Neural cell (in vitro differentiated cells): Measurements from ENCODE around the gene DNMBP. TPM values are rescaled to one million over a fixed set of nuclear protein-coding genes. Genes with fewer than 3 reads are reported as not detected.

Experiments used
- H2AFZ ChIP-seq: fragments of 200-600, 300-800 bp; sonication (generic), shearing (Covaris generic); 2 replicates; pipeline ENCODE4 v1.6.0; 2014; ENCODE audit warnings: low read depth, mild to moderate bottlenecking, antibody characterized with exemption, low read length, moderate library complexity
- H3F3A ChIP-seq: fragments of 200-600 bp; shearing (Covaris generic); 2 replicates; pipeline ENCODE4 v1.6.1; 2016; ENCODE audit warnings: mild to moderate bottlenecking, moderate library complexity, mixed read lengths, antibody characterized with exemption, low read length; ENCODE audit not compliant: insufficient read depth, poor library complexity, severe bottlenecking
- H3K27ac ChIP-seq: fragments of 200-600, 300-800 bp; sonication (generic), shearing (Covaris generic); 2 replicates; pipeline ENCODE4 v1.5.1; 2014; ENCODE audit warnings: mild to moderate bottlenecking, low read length, moderate library complexity
- H3K27me3 ChIP-seq: fragments of 300-800, 200-600 bp; sonication (generic), shearing (Covaris generic); 2 replicates; pipeline ENCODE4 v1.6.0; 2014; ENCODE audit warnings: mild to moderate bottlenecking, low read depth, low read length, moderate library complexity; ENCODE audit not compliant: insufficient read depth
- H3K36me3 ChIP-seq: fragments of 300-800, 200-600 bp; sonication (generic), shearing (Covaris generic); 2 replicates; pipeline ENCODE4 v1.5.1; 2014; ENCODE audit warnings: mild to moderate bottlenecking, antibody characterized with exemption, low read length, moderate library complexity; ENCODE audit not compliant: insufficient read depth
- H3K4me2 ChIP-seq: fragments of 300-800, 200-600 bp; sonication (generic), shearing (Covaris generic); 2 replicates; pipeline ENCODE4 v1.6.0; 2014; ENCODE audit warnings: mild to moderate bottlenecking, low read length
- H3K4me3 ChIP-seq: fragments of 300-800, 200-600 bp; sonication (generic), shearing (Covaris generic); 2 replicates; pipeline ENCODE4 v1.5.1; 2014; ENCODE audit warnings: mild to moderate bottlenecking, low read length, moderate library complexity
- H3K79me2 ChIP-seq: fragments of 200-600 bp; shearing (Covaris generic); replicated peaks from 2 replicates; pipeline ENCODE4 v1.6.0; 2014; ENCODE audit warnings: mild to moderate bottlenecking, low read length, moderate library complexity; ENCODE audit not compliant: insufficient read depth
- H3K9ac ChIP-seq: fragments of 300-800, 200-600 bp; sonication (generic), shearing (Covaris generic); 2 replicates; pipeline ENCODE4 v1.6.1; 2016; ENCODE audit warnings: mild to moderate bottlenecking, low read length, mixed read lengths
- H3K9me2 ChIP-seq: fragments of 200-600 bp; shearing (Covaris generic); 2 replicates; pipeline ENCODE4 v1.6.1; 2016; ENCODE audit warnings: mild to moderate bottlenecking, low read length, mixed read lengths; ENCODE audit not compliant: insufficient read depth
- H3K9me3 ChIP-seq: fragments of 200-600, 300-800 bp; sonication (generic), shearing (Covaris generic); 2 replicates; pipeline ENCODE4 v1.6.1; 2016; ENCODE audit warnings: mild to moderate bottlenecking, mixed run types, low read length, moderate library complexity, mixed read lengths
- H4K20me1 ChIP-seq: fragments of 200-600 bp; shearing (Covaris generic); 2 replicates; pipeline ENCODE4 v1.6.1; 2016; ENCODE audit warnings: mild to moderate bottlenecking, mixed run types; ENCODE audit not compliant: insufficient read depth
- EP300 ChIP-seq: fragments of 450-650 bp; conservative IDR thresholded peaks from 2 replicates; pipeline ENCODE4 v1.6.1; 2014; ENCODE audit warnings: antibody characterized with exemption, mild to moderate bottlenecking, moderate library complexity; ENCODE audit not compliant: poor library complexity, severe bottlenecking
- EZH2 ChIP-seq: fragments of 200-600, 300-800 bp; shearing (Covaris generic), sonication (generic); IDR thresholded peaks from 2 replicates; pipeline ENCODE4 v1.6.1; 2014; ENCODE audit warnings: antibody characterized with exemption, low read length, borderline replicate concordance, mild to moderate bottlenecking; ENCODE audit not compliant: insufficient read depth, poor library complexity, severe bottlenecking
- MXI1 ChIP-seq: fragments of 450-650 bp; conservative IDR thresholded peaks from 2 replicates; pipeline ENCODE4 v1.6.1; 2014; ENCODE audit warnings: antibody characterized with exemption, mild to moderate bottlenecking; ENCODE audit not compliant: poor library complexity, severe bottlenecking
- POLR2AphosphoS5 ChIP-seq: IDR thresholded peaks from 2 replicates; pipeline ENCODE4 v1.6.1; 2012
- RAD21 ChIP-seq: fragments of 450-650 bp; conservative IDR thresholded peaks from 2 replicates; pipeline ENCODE4 v1.6.1; 2014; ENCODE audit warnings: antibody characterized with exemption, mild to moderate bottlenecking, moderate library complexity
- SMC3 ChIP-seq: fragments of 450-650 bp; conservative IDR thresholded peaks from 2 replicates; pipeline ENCODE4 v1.6.1; 2014; ENCODE audit warnings: antibody characterized with exemption, mild to moderate bottlenecking, moderate library complexity; ENCODE audit not compliant: poor library complexity
- TAF1 ChIP-seq: IDR thresholded peaks from 2 replicates; pipeline ENCODE4 v1.6.1; 2012; ENCODE audit warnings: low read depth
- polyA plus RNA-seq: library from polyadenylated mRNA; depleted of rRNA; stranded (reverse); fragments of >200 nt; gene quantifications from 2 replicates; pipeline ENCODE4 v1.2.3, GENCODE V29; 2014
- TF ChIP-seq, protein P1 (sequence below): IDR thresholded peaks from 2 replicates; pipeline ENCODE4 v1.6.1; 2012; ENCODE audit warnings: borderline replicate concordance
- TF ChIP-seq, protein P2 (sequence below): fragments of 450-650 bp; IDR thresholded peaks from 2 replicates; pipeline ENCODE4 v1.5.1; 2014; ENCODE audit warnings: antibody characterized with exemption, mild to moderate bottlenecking, moderate library complexity; ENCODE audit not compliant: poor library complexity, severe bottlenecking

The DNMBP gene
- polyA plus RNA-seq, 1 donor from 2014 or later, result 2.3 TPM

DNA sequence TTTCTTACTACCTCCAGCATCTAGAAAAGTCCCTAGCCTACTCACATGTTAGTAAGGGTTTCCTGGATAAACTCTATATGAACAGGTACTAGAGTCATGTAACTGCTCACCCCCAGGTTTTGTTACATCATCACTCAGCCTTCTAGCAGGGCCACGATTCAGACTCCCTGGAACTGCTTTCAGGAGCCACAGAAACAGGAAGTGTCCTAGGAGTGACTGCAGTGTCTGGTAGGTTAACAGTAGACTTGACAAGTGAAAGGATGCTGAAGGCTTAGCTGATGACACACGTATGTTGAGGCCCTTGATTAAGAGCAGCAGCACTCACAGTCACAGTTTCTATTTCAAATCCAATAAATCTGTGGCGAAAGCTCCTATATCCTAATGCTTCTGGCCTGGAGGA, 101.2 kb downstream of the DNMBP start:
- Histone ChIP-seq H3K36me3 (no peaks in the 10 kb centered on the region), H3K79me2 (peaks cover 21% of the 10 kb centered on the region), H3K9ac (no peak overlapping the region), H3K9me2 (no peaks in the 10 kb centered on the region), H4K20me1 (no peaks in the 10 kb centered on the region), H3K9me3 (no peaks in the 10 kb centered on the region), H3K4me3 (no peak overlapping the region), H2AFZ (no peak overlapping the region), H3K4me2 (no peak overlapping the region), H3K27ac (no peak overlapping the region), H3K27me3 (no peaks in the 10 kb centered on the region), H3F3A (no peaks in the 10 kb centered on the region)
- TF ChIP-seq SMC3 (no peak), TAF1 (no peak), EP300 (no peak), MXI1 (no peak), RAD21 (no peak), EZH2 (no peak), POLR2AphosphoS5 (no peak)
- TF ChIP-seq, protein P1, sequence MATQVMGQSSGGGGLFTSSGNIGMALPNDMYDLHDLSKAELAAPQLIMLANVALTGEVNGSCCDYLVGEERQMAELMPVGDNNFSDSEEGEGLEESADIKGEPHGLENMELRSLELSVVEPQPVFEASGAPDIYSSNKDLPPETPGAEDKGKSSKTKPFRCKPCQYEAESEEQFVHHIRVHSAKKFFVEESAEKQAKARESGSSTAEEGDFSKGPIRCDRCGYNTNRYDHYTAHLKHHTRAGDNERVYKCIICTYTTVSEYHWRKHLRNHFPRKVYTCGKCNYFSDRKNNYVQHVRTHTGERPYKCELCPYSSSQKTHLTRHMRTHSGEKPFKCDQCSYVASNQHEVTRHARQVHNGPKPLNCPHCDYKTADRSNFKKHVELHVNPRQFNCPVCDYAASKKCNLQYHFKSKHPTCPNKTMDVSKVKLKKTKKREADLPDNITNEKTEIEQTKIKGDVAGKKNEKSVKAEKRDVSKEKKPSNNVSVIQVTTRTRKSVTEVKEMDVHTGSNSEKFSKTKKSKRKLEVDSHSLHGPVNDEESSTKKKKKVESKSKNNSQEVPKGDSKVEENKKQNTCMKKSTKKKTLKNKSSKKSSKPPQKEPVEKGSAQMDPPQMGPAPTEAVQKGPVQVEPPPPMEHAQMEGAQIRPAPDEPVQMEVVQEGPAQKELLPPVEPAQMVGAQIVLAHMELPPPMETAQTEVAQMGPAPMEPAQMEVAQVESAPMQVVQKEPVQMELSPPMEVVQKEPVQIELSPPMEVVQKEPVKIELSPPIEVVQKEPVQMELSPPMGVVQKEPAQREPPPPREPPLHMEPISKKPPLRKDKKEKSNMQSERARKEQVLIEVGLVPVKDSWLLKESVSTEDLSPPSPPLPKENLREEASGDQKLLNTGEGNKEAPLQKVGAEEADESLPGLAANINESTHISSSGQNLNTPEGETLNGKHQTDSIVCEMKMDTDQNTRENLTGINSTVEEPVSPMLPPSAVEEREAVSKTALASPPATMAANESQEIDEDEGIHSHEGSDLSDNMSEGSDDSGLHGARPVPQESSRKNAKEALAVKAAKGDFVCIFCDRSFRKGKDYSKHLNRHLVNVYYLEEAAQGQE, result no peak
- TF ChIP-seq, protein P2, sequence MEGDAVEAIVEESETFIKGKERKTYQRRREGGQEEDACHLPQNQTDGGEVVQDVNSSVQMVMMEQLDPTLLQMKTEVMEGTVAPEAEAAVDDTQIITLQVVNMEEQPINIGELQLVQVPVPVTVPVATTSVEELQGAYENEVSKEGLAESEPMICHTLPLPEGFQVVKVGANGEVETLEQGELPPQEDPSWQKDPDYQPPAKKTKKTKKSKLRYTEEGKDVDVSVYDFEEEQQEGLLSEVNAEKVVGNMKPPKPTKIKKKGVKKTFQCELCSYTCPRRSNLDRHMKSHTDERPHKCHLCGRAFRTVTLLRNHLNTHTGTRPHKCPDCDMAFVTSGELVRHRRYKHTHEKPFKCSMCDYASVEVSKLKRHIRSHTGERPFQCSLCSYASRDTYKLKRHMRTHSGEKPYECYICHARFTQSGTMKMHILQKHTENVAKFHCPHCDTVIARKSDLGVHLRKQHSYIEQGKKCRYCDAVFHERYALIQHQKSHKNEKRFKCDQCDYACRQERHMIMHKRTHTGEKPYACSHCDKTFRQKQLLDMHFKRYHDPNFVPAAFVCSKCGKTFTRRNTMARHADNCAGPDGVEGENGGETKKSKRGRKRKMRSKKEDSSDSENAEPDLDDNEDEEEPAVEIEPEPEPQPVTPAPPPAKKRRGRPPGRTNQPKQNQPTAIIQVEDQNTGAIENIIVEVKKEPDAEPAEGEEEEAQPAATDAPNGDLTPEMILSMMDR, result no peak

DNA sequence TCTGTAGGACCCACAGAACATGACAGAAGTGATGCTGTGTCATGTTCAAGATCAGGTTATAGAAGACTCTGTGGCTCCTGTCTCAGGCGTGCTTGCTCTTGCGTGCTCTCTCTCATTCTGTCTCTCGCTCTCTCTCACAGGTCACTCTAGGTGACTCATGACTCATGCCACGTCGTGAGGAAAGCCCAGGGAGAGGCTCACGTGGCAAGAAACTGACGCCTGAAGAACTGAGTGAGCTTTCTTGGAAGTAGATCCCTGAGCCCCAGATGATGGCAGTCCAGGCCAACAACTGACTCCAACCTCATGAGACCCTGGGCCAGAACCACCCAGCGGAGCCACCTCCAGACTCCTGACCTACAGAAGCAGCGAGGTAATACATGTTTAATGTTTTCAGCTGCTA, 103.3 kb downstream of the DNMBP start:
- Histone ChIP-seq H3K9ac (no peak overlapping the region), H3K4me3 (no peak overlapping the region), H3K79me2 (peaks cover 1% of the 10 kb centered on the region), H3K27ac (no peak overlapping the region), H3K27me3 (no peaks in the 10 kb centered on the region), H3K36me3 (no peaks in the 10 kb centered on the region), H3K9me2 (no peaks in the 10 kb centered on the region), H3K9me3 (no peaks in the 10 kb centered on the region), H4K20me1 (no peaks in the 10 kb centered on the region), H3K4me2 (no peak overlapping the region), H2AFZ (no peak overlapping the region), H3F3A (no peaks in the 10 kb centered on the region)
- no peak for TF ChIP-seq MXI1
- TF ChIP-seq, protein P2, result no peak
- TF ChIP-seq EZH2, result no peak
- TF ChIP-seq EP300, result no peak
- TF ChIP-seq POLR2AphosphoS5, result no peak
- TF ChIP-seq RAD21, result no peak
- TF ChIP-seq, protein P1, result no peak
- TF ChIP-seq SMC3, result no peak
- TF ChIP-seq TAF1, result no peak
